Measurements from ENCODE around the gene PLEKHA1. TPM values are rescaled to one million over a fixed set of nuclear protein-coding genes. Genes with fewer than 3 reads are reported as not detected.

The PLEKHA1 gene
- polyA plus RNA-seq, 4 donors: 15.4 to 64.7 (median 23.7) TPM

DNA sequence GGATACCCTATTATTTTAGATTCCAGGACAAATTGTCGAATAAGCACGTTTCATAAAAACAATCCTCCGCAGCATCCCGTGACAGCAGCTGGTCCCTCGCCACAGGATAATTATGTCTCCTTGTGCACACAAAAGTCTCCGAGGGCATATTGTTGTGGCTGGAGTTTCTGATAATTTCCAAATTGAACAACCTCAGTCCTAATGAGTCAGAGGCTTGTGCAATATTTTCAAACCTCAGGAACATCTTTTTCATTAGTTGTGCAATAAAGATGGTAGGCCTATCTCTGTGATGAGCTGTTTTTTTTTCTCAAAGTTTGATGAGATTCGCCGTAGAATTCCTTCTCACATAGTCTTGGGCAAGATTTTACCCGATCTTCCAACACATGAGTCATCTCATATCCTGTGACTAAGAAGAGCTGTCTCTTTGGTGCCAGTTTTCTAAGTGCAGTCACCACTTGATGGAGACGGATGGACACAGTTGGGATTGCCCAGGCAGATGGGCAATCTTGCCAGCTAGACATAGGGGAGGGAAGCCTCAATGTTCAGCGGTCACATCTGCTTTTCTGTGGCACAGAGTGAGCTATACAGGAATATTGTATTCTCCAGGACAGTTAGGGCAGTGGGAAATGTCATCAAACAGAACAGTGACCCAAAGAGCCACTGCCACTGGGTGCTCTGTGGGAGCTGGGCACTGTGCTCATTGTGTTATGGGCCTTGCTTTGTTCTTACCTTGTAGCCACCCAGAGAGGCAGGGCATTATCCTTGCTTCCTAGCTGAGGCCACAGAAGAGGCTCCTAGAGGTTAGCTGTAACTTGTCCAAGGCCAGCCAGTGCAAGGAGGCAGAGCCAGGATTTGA, 94.6 kb downstream of the PLEKHA1 start:
- FAIRE-seq: no peak
- no peak overlapping the region for H3K4me3 ChIP-seq (ENCODE audit: low read depth in 1 of 3, low read length in 3 of 3)
- no peak for DNase-seq
- 72 to 82% (median 75%) methylated on average over 11 of the region's 11 CpGs for WGBS, 3 donors
- H3K4me1 ChIP-seq (ENCODE audit: control insufficient read depth in 3 of 3, insufficient read depth in 2 of 3, low read depth in 1 of 3, low read length in 2 of 3): peaks cover 0 to under 1% (median 0%) of the 10 kb centered on the region in 3 donors
- no peaks in the 10 kb centered on the region for H3K9me3 ChIP-seq (ENCODE audit: control insufficient read depth in 2 of 2, insufficient read depth in 1 of 2, low read depth in 1 of 2, low read length in 1 of 2)
- H3K36me3 ChIP-seq (ENCODE audit: control insufficient read depth in 3 of 3, insufficient read depth in 2 of 3, low read depth in 1 of 3, low read length in 3 of 3): peaks cover 0 to 9% (median 0%) of the 10 kb centered on the region in 3 donors
- peak overlapping the region in 1 of 3 donors; percentile 28 for H3K27ac ChIP-seq (ENCODE audit: low read depth in 1 of 3, low read length in 2 of 3)
- peaks cover 0 to 2% (median 0%) of the 10 kb centered on the region in 3 donors for H3K27me3 ChIP-seq (ENCODE audit: control insufficient read depth in 3 of 3, insufficient read depth in 3 of 3, low read length in 3 of 3)

- Histone ChIP-seq H3K4me1 (ENCODE audit: control insufficient read depth in 3 of 3, insufficient read depth in 2 of 3, low read depth in 1 of 3, low read length in 2 of 3) (peaks cover 0 to 5% (median 2%) of the 10 kb centered on the region in 3 donors), H3K36me3 (ENCODE audit: control insufficient read depth in 3 of 3, insufficient read depth in 2 of 3, low read depth in 1 of 3, low read length in 3 of 3) (peaks cover 0 to 6% (median 0%) of the 10 kb centered on the region in 3 donors), H3K27me3 (ENCODE audit: control insufficient read depth in 3 of 3, insufficient read depth in 3 of 3, low read length in 3 of 3) (peaks cover 0 to 2% (median 0%) of the 10 kb centered on the region in 3 donors), H3K9me3 (ENCODE audit: control insufficient read depth in 2 of 2, insufficient read depth in 1 of 2, low read depth in 1 of 2, low read length in 1 of 2) (no peaks in the 10 kb centered on the region), H3K27ac (ENCODE audit: low read depth in 1 of 3, low read length in 2 of 3) (no peak overlapping the region), H3K4me3 (ENCODE audit: low read depth in 1 of 3, low read length in 3 of 3) (no peak overlapping the region)
- DNase-seq (no peak), FAIRE-seq (no peak)
- 85 to 92% (median 86%) methylated on average over 4 of the region's 4 CpGs for WGBS, 3 donors
Measured at GRCh38 chr10:122469848-122470247, 95.3 kb downstream of the PLEKHA1 start.

DNA sequence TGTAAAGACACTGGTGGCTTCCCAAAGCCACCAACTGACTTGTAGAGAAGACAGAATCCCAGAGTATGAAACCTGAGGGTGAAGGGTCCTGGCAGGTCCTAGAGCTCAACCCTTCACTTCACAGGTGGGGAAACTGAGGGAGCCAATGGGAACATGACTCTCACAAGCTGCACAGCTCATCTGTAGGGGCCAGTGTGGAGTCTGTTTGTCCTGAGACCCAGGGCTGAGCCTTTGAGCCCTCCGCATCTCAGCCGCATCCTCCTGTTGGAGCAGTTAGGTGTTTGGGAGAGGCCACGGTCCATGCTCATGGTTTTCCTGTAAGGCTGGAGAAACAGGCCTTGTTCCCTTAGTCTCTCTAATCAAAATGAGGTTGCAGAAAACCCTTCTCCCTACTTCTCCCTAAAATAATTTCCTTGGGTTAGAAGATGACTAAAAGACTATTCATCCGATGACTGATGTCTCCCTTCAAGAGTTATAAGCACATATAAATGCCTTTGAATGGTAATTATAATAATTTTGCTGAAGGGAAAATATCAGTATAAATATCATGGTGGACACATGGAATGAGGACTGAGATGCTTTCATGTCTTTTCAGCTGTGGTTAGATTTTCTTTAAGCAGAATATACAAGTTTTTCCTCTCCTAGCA, 97.1 kb downstream of the PLEKHA1 start:
- H3K27ac ChIP-seq (ENCODE audit: low read depth in 1 of 3, low read length in 2 of 3): no peak overlapping the region
- FAIRE-seq: no peak
- H3K36me3 ChIP-seq (ENCODE audit: control insufficient read depth in 3 of 3, insufficient read depth in 2 of 3, low read depth in 1 of 3, low read length in 3 of 3): peaks cover 0 to 7% (median 0%) of the 10 kb centered on the region in 3 donors
- H3K4me3 ChIP-seq (ENCODE audit: low read depth in 1 of 3, low read length in 3 of 3): no peak overlapping the region
- no peak for DNase-seq
- H3K4me1 ChIP-seq (ENCODE audit: control insufficient read depth in 3 of 3, insufficient read depth in 2 of 3, low read depth in 1 of 3, low read length in 2 of 3): peaks cover 0 to 23% (median 3%) of the 10 kb centered on the region in 3 donors
- H3K9me3 ChIP-seq (ENCODE audit: control insufficient read depth in 2 of 2, insufficient read depth in 1 of 2, low read depth in 1 of 2, low read length in 1 of 2): no peaks in the 10 kb centered on the region
- WGBS, 3 donors: 89 to 96% (median 94%) methylated on average over 4 of the region's 4 CpGs
- peaks cover 0 to 2% (median 0%) of the 10 kb centered on the region in 3 donors for H3K27me3 ChIP-seq (ENCODE audit: control insufficient read depth in 3 of 3, insufficient read depth in 3 of 3, low read length in 3 of 3)

GRCh38 chr10:122473116-122473515, 98.6 kb downstream of the PLEKHA1 start:
- peaks cover 0 to 2% (median 0%) of the 10 kb centered on the region in 3 donors for H3K27me3 ChIP-seq (ENCODE audit: control insufficient read depth in 3 of 3, insufficient read depth in 3 of 3, low read length in 3 of 3)
- H3K27ac ChIP-seq (ENCODE audit: low read depth in 1 of 3, low read length in 2 of 3): no peak overlapping the region
- peaks cover 0 to 7% (median 0%) of the 10 kb centered on the region in 3 donors for H3K36me3 ChIP-seq (ENCODE audit: control insufficient read depth in 3 of 3, insufficient read depth in 2 of 3, low read depth in 1 of 3, low read length in 3 of 3)
- peaks cover 0 to 23% (median 3%) of the 10 kb centered on the region in 3 donors for H3K4me1 ChIP-seq (ENCODE audit: control insufficient read depth in 3 of 3, insufficient read depth in 2 of 3, low read depth in 1 of 3, low read length in 2 of 3)
- DNase-seq: no peak
- no peak overlapping the region for H3K4me3 ChIP-seq (ENCODE audit: low read depth in 1 of 3, low read length in 3 of 3)
- 81 to 90% (median 84%) methylated on average over 8 of the region's 8 CpGs for WGBS, 3 donors
- no peak for FAIRE-seq
- no peaks in the 10 kb centered on the region for H3K9me3 ChIP-seq (ENCODE audit: control insufficient read depth in 2 of 2, insufficient read depth in 1 of 2, low read depth in 1 of 2, low read length in 1 of 2)

GRCh38 chr10:122474131-122474818, 99.8 kb downstream of the PLEKHA1 start:
- peaks cover 0 to 2% (median 0%) of the 10 kb centered on the region in 3 donors for H3K27me3 ChIP-seq (ENCODE audit: control insufficient read depth in 3 of 3, insufficient read depth in 3 of 3, low read length in 3 of 3)
- peaks cover 0 to 23% (median 3%) of the 10 kb centered on the region in 3 donors for H3K4me1 ChIP-seq (ENCODE audit: control insufficient read depth in 3 of 3, insufficient read depth in 2 of 3, low read depth in 1 of 3, low read length in 2 of 3)
- no peak for FAIRE-seq
- H3K4me3 ChIP-seq (ENCODE audit: low read depth in 1 of 3, low read length in 3 of 3): no peak overlapping the region
- no peaks in the 10 kb centered on the region for H3K9me3 ChIP-seq (ENCODE audit: control insufficient read depth in 2 of 2, insufficient read depth in 1 of 2, low read depth in 1 of 2, low read length in 1 of 2)
- no peak overlapping the region for H3K27ac ChIP-seq (ENCODE audit: low read depth in 1 of 3, low read length in 2 of 3)
- DNase-seq: peak in 1 of 2 donors; percentile 28
- H3K36me3 ChIP-seq (ENCODE audit: control insufficient read depth in 3 of 3, insufficient read depth in 2 of 3, low read depth in 1 of 3, low read length in 3 of 3): peaks cover 0 to 7% (median 0%) of the 10 kb centered on the region in 3 donors
- WGBS, 3 donors: 33 to 43% (median 34%) methylated on average over 15 of the region's 15 CpGs

DNA sequence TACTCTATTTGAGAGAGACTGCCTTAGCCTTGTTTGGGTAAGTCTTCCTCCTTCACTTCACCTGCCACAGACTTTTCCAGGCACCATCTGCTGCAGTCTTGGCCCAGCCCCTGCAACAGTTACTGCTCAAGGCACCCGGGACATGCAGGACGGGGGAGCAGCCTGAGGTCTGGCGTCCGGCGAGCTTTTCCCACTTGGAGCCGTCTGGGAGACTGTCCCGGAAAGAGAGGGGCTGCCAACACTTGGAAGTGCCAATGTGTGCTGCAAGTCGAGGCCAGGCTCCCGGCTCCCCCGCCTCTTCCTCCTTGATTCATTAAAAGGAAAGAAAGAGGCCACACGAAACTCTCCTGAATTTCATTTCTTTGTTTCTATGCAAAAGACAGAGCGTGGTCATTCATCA, 100.6 kb downstream of the PLEKHA1 start:
- H3K36me3 ChIP-seq (ENCODE audit: control insufficient read depth in 3 of 3, insufficient read depth in 2 of 3, low read depth in 1 of 3, low read length in 3 of 3): peaks cover 0 to 7% (median 0%) of the 10 kb centered on the region in 3 donors
- no peak overlapping the region for H3K27ac ChIP-seq (ENCODE audit: low read depth in 1 of 3, low read length in 2 of 3)
- DNase-seq: no peak
- no peak overlapping the region for H3K4me3 ChIP-seq (ENCODE audit: low read depth in 1 of 3, low read length in 3 of 3)
- FAIRE-seq: no peak
- H3K9me3 ChIP-seq (ENCODE audit: control insufficient read depth in 2 of 2, insufficient read depth in 1 of 2, low read depth in 1 of 2, low read length in 1 of 2): no peaks in the 10 kb centered on the region
- WGBS, 3 donors: 50 to 85% (median 83%) methylated on average over 12 of the region's 12 CpGs
- peaks cover 0 to 23% (median 3%) of the 10 kb centered on the region in 3 donors for H3K4me1 ChIP-seq (ENCODE audit: control insufficient read depth in 3 of 3, insufficient read depth in 2 of 3, low read depth in 1 of 3, low read length in 2 of 3)
- H3K27me3 ChIP-seq (ENCODE audit: control insufficient read depth in 3 of 3, insufficient read depth in 3 of 3, low read length in 3 of 3): peaks cover 0 to 2% (median 0%) of the 10 kb centered on the region in 3 donors

- 69 to 87% (median 85%) methylated on average over 16 of the region's 16 CpGs for WGBS, 3 donors
- no peak for DNase-seq
- no peak for FAIRE-seq
- H3K27ac ChIP-seq (ENCODE audit: low read depth in 1 of 3, low read length in 2 of 3): peak overlapping the region in 1 of 3 donors; percentile 18
- H3K9me3 ChIP-seq (ENCODE audit: control insufficient read depth in 2 of 2, insufficient read depth in 1 of 2, low read depth in 1 of 2, low read length in 1 of 2): no peaks in the 10 kb centered on the region
- H3K36me3 ChIP-seq (ENCODE audit: control insufficient read depth in 3 of 3, insufficient read depth in 2 of 3, low read depth in 1 of 3, low read length in 3 of 3): peaks cover 0 to 7% (median 0%) of the 10 kb centered on the region in 3 donors
- peaks cover 0 to 23% (median 3%) of the 10 kb centered on the region in 3 donors for H3K4me1 ChIP-seq (ENCODE audit: control insufficient read depth in 3 of 3, insufficient read depth in 2 of 3, low read depth in 1 of 3, low read length in 2 of 3)
- H3K27me3 ChIP-seq (ENCODE audit: control insufficient read depth in 3 of 3, insufficient read depth in 3 of 3, low read length in 3 of 3): peaks cover 0 to under 1% (median 0%) of the 10 kb centered on the region in 3 donors
- H3K4me3 ChIP-seq (ENCODE audit: low read depth in 1 of 3, low read length in 3 of 3): no peak overlapping the region
Measured at GRCh38 chr10:122475591-122476332, 101.3 kb downstream of the PLEKHA1 start.

All from small intestine (tissue), 7 donors.